GM18508 (cell line): ENCODE results near the gene RTRAF.
A peak's percentile ranks its signal among the peaks of the same experiment; 100 is the strongest.

Source experiments
- ATAC-seq: cut with Tn5 transposase; IDR thresholded peaks from one replicate; pipeline ENCODE4 v1.9.1; 2021; ENCODE audit warnings: moderate number of reproducible peaks; ENCODE audit not compliant: insufficient read depth, unreplicated experiment

The RTRAF gene

GRCh38 chr14:51989293-51990234 lies at the start of gene RTRAF:
Gene RTRAF (plus strand): TSS chr14:51989546. CDS start chr14:51989640, 94 bp downstream.
- ATAC-seq = peak; percentile 79

GRCh38 chr14:51939755-51940301 lies 49.5 kb upstream of the RTRAF start:
- ATAC-seq = no peak

GRCh38 chr14:51942971-51943370 lies 46.4 kb upstream of the RTRAF start:
- no peak for ATAC-seq

GRCh38 chr14:51950007-51950406 lies 39.3 kb upstream of the RTRAF start:
- ATAC-seq = no peak

GRCh38 chr14:51951656-51952055 lies 37.7 kb upstream of the RTRAF start:
- no peak for ATAC-seq

- ATAC-seq = no peak
These were observed 35.3 kb upstream of the RTRAF start for GRCh38 chr14:51954031-51954430.

- no peak for ATAC-seq
These were observed 34.7 kb upstream of the RTRAF start for GRCh38 chr14:51954657-51955056.

GRCh38 chr14:51957950-51958349 lies 31.4 kb upstream of the RTRAF start:
- ATAC-seq = no peak

GRCh38 chr14:51959928-51960327 lies 29.4 kb upstream of the RTRAF start:
- ATAC-seq = no peak

GRCh38 chr14:51960866-51961265 lies 28.5 kb upstream of the RTRAF start:
- ATAC-seq = no peak

GRCh38 chr14:51962711-51963110 lies 26.6 kb upstream of the RTRAF start:
- no peak for ATAC-seq

GRCh38 chr14:51963286-51963685 lies 26.1 kb upstream of the RTRAF start:
- no peak for ATAC-seq

GRCh38 chr14:51967521-51967920 lies 21.8 kb upstream of the RTRAF start:
- ATAC-seq = no peak

GRCh38 chr14:51969852-51970540 lies 19.4 kb upstream of the RTRAF start:
- no peak for ATAC-seq

GRCh38 chr14:51972566-51972965 lies 16.8 kb upstream of the RTRAF start:
- no peak for ATAC-seq

GRCh38 chr14:51977075-51977474 lies 12.3 kb upstream of the RTRAF start:
- ATAC-seq = no peak

GRCh38 chr14:51978681-51979085 lies 10.7 kb upstream of the RTRAF start:
- ATAC-seq = no peak

GRCh38 chr14:51979088-51979709 lies 10.1 kb upstream of the RTRAF start:
- no peak for ATAC-seq

GRCh38 chr14:51981218-51981854 lies 8.0 kb upstream of the RTRAF start:
- ATAC-seq = no peak

- no peak for ATAC-seq
These were observed 1.1 kb upstream of the RTRAF start for GRCh38 chr14:51988221-51988620.
